Ramos (cell line): ENCODE results near the gene TULP3.

Experiments
- in situ Hi-C: fragments of 300-500 bp; cut with MboI; formaldehyde crosslinking; loops from one replicate; pipeline ENCODE4 v1.14.3; 2022; ENCODE audit warnings: low sequenced_read_pairs; ENCODE audit not compliant: unreplicated experiment

The TULP3 gene

DNA sequence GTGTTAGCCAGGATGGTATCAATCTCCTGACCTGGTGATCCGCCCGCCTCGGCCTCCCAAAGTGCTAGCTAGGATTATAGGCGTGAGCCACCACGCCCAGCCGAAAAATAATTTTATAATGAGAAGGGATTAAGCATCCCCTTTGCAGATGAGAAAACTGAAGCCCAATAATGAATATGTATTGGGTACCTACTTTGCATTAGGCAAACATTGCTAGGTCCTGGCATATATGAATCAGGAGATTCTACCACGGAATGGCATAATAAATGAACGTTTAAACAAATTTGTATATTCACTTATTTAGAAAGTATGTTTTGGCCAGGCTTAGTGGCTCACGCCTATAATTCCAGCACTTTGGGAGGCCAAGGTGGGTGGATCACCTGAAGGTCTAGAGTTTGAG lies 32.4 kb downstream of the TULP3 start:
- in situ Hi-C loops, result no loop called here

DNA sequence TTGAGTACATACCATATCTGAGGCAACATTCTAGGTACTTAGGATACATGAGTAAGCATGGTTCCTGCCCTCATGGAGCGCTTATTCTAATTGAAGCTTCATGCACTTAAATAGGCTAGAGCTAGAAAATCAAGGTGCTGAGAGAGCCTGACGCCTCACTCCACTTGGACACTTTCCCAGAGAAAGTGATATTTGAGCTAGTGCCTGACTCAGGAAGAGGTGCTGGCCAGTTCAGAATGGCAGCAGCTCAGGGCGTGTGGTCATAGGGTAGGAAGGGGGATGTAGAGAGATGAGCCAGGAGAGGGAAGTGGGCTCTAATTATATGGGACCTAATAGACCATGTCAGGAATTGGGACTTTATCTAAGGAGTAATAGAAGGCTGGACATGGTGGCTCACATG lies 33.3 kb downstream of the TULP3 start:
- in situ Hi-C loops, result no loop called here

DNA sequence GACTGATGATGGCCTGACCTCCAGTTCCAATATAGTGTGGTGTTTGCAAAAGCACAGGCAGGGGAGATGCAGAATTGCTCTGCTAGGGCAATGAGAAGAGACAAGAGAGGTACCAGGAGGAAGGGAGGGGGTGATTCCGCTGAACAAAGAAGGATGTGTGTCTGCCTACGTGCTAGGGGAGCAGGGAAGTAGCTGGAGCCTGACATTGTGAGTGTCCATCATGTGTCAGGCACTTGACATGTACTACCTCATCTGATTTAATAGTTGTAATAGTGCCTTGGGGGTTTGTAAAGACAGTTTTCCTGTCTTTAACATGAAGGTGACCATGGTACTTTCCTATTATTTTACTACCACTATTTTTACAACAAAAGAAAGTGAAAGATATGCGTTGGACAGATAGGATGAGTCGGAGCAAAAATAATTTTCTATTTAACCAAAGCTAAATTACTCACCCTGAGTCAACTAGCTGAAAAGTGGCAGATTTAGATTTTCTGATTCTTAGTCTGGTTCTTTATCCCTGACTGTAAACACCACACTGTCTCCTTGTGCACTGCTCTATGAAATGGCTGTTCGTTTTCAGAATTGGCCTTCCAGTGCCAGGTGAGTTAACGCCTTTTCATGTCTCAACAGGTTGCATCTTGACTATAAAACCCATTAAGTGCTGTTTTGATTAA lies 34.8 kb downstream of the TULP3 start:
- in situ Hi-C loops, result no loop called here

DNA sequence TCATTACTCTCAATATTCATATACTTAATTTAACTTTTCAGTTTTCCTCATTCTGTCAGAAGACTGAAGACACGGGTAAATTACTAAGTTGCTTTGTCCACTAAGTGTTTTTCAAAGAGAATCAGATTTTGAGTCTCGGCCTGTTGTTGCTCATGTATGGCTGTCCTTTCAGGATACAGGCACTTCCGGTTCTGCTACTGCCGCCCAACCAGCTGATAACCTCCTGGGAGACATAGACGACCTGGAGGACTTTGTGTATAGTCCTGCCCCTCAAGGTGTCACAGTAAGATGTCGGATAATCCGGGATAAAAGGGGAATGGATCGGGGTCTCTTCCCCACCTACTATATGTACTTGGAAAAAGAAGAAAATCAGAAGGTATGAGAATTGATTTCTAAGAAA lies 40.2 kb downstream of the TULP3 start:
- in situ Hi-C loops, result no loop called here

DNA sequence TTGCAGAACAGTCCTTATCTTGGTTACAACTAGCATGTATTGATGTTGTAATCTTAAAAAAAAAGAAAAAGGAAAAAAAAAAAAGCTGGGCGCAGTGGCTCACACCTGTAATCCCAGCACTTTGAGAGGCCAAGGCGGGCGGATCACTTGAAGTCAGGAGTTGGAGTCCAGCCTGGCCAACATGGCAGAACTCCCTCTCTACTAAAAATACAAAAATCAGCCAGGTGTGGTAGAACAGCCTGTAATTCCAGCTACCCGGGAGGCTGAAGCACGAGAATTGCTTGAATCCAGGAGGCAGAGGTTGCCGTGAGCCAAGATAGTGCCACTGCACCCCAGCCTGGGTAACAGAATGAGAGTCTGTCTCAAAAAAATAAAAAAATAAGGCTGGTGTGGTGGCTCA lies 42.9 kb downstream of the TULP3 start:
- in situ Hi-C loops, result no loop called here

DNA sequence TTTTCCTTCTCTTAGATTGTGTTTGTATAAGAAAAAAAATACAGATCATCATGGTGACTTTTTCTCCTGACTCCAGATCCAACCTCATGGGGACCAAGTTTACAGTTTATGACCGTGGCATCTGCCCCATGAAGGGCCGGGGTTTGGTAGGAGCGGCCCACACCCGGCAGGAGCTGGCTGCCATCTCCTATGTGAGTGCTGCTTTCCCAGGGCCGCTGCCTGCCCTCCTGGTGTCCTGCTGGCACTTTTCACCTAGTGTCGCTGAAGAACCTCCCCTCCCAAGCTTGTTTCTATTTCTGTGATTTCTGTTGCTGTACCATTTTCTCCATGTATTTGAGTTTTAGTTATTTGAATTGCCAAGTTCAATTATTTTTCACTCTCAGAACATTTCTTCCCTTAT lies 43.7 kb downstream of the TULP3 start:
- in situ Hi-C loops, result no loop called here

DNA sequence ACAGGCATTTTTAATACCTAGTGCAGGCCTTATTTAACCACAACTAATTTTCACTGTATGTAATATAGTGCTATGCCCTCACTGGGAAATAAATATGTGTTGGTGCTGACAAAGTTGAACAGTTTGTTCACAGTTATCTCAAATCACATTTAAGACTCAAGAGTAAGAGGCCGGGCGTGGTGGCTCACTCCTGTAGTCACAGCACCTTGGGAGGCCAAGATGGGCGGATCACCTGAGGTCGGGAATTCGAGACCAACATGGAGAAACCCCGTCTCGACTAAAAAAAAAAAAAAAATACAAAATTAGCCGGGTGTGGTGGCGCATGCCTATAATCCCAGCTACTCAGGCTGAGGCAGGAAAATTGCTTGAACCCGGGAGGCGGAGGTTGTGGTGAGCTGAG lies 45.6 kb downstream of the TULP3 start:
- in situ Hi-C loops, result no loop called here

DNA sequence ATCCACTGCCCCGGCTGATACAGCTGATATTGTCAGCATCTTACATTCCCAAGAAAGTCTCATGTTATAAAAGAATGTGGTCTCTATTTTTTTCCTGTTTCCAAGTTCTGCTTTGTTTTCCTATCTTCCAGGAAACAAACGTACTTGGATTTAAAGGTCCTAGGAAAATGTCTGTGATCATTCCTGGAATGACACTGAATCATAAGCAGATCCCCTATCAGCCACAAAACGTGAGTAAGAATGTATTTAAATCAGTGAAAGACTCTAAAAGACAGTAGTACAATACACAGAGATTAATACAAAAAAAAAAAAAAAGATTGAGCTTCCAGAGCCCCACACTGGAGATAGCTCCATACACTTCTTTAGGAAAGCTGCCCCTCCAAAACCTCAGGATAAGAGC lies 46.8 kb downstream of the TULP3 start:
- in situ Hi-C loops, result no loop called here

DNA sequence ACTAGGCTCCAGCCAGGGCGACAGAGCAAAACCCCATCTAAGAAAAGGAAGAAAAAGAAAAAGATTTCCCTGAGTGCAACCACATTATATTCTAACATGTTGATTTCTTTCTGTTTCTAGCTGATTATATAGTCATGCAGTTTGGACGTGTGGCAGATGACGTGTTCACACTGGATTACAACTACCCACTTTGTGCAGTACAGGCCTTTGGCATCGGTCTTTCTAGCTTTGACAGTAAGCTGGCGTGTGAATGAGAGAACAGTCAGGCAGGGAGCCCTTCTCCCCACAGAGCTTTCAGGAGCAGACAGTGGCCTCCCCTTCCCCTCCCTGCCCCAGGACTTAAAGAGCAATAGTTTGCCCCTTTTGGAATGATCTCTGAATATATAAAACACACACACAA lies 48.5 kb downstream of the TULP3 start:
- in situ Hi-C loops, result no loop called here

DNA sequence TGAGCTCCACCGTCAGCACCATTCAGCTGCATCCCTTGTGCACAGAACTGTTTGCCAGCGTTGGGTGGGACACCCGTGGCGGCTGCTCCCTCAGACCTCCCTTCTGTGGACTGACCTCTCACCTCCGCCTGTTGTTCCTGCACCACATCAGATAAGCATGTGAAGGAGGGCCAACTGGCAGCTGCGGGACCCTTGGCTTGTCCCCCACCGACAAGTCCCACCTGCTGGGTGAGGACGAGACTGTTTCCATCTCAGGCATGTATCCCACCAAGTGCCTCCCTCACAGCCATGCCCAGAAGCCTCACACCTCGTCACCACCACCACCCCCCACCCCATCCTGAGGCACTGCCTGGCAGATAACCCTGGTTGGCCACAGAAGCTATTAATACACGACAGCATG lies 49.9 kb downstream of the TULP3 start:
- in situ Hi-C loops, result loop anchor here (10.0 kb wide), 1 partner anchor 96 kb away; no protein-coding TSS in a partner anchor

DNA sequence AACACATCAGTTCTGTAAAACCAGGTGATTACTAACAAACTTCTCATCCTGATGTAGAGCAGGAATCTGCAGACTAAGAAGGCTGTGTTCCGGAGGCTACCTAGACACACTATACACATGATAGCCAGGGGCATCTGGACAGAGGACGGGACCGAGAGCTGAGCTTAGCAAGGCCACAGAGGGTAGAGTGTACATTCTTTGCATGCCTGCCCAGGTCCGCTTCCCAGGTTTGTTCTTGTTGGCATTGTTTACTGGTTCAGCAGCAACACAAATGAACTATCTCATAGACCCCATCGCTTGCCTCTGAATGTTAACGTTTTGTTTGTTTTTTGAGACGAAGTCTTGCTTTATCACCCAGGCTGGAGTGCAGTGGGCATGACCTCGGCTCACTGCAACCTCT lies 50.8 kb downstream of the TULP3 start:
- in situ Hi-C loops, result loop anchor here (10.0 kb wide), 1 partner anchor 97 kb away; no protein-coding TSS in a partner anchor

DNA sequence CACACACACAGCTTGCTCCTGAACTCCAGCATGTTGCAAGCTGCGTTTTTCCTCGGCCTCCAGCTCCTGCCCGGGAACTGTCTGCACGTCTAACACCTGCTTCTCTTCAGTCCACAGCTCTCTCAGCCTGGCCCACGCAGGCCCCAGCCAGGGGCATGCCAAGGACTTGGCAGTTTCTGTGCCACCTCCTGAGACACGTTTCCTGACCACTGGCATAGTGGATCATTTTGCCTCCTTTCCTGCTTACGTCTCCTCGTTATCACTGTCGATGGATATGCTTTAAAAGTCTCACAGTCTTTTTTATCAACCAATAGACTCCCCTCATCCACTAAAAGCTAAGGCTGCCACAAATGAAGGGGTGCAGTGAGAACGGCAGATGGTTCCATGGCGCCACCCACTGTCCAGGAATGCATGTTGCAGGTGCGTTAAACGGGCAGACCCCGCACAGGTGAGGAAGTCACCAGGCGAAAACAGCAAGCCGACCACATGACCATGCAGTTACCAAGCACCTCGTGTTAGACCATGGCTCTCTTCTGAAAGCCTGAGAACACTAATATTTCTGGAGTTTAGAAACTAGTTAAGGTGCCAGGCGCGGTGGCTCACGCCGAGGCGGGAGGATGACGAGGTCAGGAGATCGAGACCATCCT lies 53.8 kb downstream of the TULP3 start:
- in situ Hi-C loops, result loop anchor here (10.0 kb wide), 1 partner anchor 100 kb away; no protein-coding TSS in a partner anchor

DNA sequence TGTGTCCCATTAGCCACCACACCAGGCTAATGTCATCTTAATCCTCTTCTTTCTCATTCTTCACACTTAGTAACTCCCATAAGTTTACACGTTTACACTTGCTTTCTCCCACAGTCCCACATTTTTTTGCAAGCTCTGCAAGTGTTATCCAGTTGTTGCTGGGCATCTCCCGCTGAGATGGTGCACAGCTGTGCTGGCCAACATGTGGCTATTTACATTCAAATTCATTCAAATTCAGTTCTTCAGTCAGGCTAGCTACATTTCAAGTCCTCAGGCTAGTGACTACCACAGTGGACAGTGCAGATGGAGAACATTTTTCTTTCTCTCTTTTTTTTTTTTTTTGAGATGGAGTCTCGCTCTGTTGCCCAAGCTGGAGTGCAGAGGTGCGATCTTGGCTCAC lies 58.7 kb downstream of the TULP3 start:
- in situ Hi-C loops, result loop anchor here (10.0 kb wide), 1 partner anchor 105 kb away; no protein-coding TSS in a partner anchor

DNA sequence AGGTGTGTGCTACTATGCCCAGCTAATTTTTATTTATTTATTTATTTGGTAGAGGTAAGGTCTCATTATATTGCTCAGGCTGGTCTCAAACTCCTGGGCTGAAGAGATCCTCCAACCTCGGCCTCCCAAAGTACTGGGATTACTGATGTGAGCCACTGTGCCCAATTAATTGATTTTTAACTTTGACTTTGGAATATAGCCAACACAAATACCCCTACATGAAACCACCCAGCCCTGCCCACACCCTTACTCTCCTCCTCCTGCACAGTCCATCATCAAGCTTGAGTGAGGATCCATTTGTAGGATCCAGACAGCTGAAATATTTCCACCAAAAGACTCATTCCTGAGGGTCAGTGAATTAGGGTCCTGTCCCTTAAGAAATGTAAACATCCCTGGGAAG lies 65.2 kb downstream of the TULP3 start:
- in situ Hi-C loops, result no loop called here

DNA sequence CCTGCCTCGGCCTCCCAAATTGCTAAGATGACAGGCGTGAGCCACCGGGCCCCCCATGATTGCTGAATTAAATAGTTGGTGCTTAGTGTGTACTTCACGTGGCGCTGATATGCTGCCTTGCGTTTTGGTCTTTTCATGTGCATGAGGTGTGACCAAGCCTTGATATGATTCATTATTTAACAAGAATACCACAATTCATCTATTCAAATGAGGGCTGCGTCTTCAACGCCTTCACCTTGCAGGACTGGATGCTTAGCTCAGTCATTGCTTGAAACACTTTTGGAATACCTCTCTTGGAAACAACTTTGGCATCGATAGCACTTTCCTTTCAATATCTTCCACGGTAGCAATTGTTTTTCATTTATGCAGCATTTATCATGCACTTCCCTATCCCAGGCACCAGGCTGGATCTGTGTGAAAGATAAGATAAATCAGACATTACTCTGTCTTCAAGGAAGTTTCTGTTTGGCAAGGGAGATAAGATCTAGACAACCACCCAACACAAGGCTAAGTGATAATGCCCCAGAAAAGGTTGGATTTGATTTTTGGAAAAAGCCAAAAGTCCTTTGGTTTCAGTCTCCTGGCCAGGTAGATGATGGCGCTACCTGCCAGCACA lies 67.2 kb downstream of the TULP3 start:
- in situ Hi-C loops, result no loop called here

DNA sequence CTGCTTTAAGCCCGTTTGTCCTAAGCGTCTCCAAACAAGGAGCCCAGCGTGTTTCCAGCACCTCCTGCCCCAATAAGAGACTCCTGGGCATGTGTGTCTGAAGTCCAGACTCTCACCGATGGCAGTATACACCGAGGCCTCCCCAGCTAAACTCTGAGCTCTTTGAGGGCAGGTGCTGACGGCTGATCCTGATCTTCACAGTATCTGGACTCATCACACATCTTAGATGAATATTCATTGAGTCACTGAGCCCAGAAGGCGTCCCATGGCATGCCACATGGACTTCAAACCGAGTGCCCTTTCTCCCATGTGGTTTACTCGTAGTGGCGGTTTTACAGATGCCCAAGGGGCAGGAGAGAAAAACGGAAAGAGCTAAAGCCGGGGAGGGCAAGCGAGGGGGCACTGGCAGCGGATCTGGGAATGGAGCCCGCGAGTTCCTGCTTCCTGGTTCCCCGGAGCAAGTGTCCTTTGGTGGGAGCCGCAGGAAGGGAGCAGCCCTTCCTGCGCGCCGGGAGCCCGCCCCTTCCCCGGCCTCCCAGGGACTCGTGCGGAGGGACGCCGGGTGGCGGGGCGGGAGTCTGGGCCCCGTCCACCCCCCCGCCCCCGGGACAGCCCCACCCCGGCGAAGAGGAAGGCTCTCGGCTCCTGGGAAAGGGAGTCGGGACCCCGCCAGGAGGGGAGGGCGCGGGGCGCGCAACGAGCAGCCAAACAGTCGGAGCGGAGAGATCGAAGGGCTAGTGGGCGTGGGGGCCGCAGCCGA lies 67.9 kb downstream of the TULP3 start:
- in situ Hi-C loops, result no loop called here

DNA sequence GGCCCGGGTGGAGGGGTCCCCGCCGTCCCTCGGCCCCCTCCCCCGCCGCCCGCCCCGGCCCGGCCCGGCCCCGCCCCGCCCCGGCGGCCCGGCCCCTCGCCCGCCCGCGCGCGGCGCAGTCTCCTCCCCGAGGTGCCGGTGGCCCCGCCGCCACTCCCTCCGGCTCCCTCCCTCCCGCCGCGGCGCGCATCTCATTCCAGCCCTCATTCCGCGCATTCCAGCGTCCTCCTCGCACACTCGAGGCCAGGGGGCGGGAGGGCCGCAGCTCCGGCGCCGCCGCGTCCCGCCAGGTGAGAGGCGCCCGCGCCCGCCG lies 68.5 kb downstream of the TULP3 start, which contains the start of gene TEAD4:
Gene TEAD4, plus strand, starts transcription at position 206 of the 313 bp plus-strand sequence.
- in situ Hi-C loops, result no loop called here

DNA sequence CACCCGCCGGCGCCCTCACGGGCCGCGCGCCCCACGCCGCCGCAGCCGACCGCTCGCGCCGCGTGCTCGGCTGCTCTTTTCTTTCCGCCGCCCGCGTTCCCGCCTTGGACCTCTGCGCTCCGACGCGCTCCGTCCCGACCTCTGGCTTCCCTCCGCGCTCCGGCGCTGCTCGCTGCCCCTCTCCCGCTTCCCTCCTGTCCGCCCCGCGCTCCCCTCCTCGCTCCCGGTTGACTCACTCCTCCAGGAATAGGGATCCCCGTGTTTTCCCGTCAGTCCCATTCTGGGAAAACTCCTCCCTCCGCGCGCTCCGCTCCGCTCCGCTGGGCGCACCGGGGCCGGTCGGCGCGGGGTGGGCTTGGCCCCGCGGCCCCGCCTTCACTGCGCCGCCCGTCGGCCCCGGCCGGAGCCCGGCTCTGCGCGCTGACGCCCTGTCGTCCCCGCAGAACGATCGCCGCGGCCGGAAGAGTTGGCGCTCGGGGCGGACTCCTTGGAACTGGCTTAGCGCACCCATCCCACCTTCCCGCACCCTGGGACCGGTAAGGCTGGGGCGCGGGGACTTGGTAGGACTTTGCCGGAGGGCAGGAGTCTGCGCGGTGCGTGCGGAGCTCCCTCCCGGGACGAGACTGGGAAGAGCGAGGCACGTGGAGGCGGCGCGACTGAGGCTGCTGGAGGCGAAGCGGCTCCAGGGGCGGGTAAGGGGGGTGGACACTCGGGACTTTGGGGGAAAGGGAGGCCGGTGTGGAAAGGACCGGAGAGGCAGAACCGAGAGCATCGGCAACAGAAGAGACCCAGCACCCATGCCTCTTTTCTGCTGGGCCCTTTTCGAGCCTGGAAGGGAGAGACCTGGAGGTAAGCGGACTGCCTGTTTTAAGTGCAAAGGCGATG lies 69.1 kb downstream of the TULP3 start:
- in situ Hi-C loops, result no loop called here

DNA sequence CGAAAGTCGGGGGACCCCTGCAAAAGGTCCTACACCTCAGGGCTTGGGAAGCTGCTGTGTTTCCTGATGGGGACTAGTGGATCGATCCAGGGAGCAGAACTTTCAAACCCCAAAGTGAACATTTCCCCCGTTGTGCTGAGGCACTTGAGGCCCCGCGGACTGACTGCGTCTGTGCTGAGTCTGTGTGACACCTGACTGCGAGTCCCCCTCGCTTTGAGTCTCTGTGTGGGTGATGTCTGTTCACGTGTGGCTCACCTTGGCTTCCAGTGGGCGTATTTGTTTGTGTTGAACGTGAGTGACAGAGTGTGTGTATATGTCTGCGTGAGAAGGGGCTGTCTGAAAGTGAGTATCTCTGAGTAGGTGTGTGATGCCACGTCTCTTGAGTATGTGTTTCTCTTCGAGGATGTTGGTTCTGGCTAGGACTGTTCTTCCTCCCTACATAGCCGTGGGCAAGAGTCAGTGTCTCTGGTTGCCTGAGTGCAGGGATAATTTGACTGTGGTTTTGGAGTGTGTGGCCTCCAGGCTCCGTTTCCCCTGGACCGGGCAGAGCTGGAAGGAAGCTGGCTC lies 69.8 kb downstream of the TULP3 start:
- in situ Hi-C loops, result no loop called here
